T-helper 1 cell treated with Interleukin-12 subunit alpha and Interleukin-12 subunit beta and Interleukin-4 antibody, amounts not matched to agents 30 μg/mL and 1 μg/mL, for 36 hours (primary cell): ENCODE results near the gene APCDD1L.

ENCODE experiments used
- H3K27ac Mint-ChIP-seq: one replicate; pipeline ENCODE4 v1.8.0; 2021; ENCODE audit warnings: mild to moderate bottlenecking, mixed read lengths
- H3K27me3 Mint-ChIP-seq: one replicate; pipeline ENCODE4 v1.8.0; 2021; ENCODE audit warnings: low read depth, mixed read lengths
- H3K36me3 Mint-ChIP-seq: one replicate; pipeline ENCODE4 v1.8.0; 2021; ENCODE audit warnings: low read depth, mixed read lengths
- H3K4me1 Mint-ChIP-seq: one replicate; pipeline ENCODE4 v1.8.0; 2021; ENCODE audit warnings: low read depth, mixed read lengths
- H3K4me3 Mint-ChIP-seq: one replicate; pipeline ENCODE4 v1.8.0; 2021; ENCODE audit warnings: mild to moderate bottlenecking, moderate library complexity, mixed read lengths
- H3K9me3 Mint-ChIP-seq: one replicate; pipeline ENCODE4 v1.8.0; 2021; ENCODE audit warnings: mixed read lengths

The APCDD1L gene

DNA sequence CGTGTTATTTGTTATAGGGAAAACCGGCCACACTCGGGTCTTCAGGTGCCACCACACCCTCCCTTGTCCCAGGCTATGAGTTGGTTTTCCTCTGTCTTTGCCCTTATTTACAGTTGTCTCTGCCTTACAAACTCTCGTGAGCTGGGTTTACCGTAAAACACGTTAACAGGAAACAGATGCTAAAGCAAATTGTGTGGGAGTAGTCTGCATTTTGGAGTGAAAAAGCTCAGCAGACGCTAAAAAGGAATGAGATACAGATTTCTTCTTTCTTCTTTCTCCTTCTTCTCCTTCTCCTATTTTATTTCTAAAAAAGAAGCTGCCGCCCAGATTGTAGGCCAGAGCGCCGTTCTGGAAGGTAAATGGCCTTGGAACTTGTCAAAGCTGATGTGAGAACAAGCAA, 51.9 kb downstream of the APCDD1L start:
- H3K27me3 Mint-ChIP-seq = no peaks in the 10 kb centered on the region
- no peak overlapping the region for H3K4me3 Mint-ChIP-seq
- no peaks in the 10 kb centered on the region for H3K36me3 Mint-ChIP-seq
- H3K9me3 Mint-ChIP-seq = no peaks in the 10 kb centered on the region
- no peaks in the 10 kb centered on the region for H3K4me1 Mint-ChIP-seq
- H3K27ac Mint-ChIP-seq = no peak overlapping the region

DNA sequence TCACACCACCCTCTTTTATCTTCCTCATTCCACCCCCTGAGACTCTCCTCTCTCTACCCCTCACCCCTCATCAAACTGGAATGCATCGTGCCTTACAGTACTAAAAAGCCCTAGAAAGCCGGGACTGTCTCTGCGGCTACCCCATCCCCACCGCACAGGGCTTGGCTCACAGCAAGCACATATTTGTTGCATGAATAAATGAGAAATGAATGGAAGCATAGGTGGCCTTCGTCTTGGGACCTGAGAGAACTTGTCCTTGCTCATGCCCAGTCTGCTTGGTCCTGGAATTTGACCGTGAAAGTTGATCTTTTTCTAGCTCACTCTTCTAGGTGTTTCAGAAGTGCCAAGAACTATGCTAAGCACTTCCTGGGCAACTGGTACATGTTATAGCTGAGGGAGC, 53.3 kb downstream of the APCDD1L start:
- Mint-ChIP-seq H3K27me3 (no peaks in the 10 kb centered on the region), H3K36me3 (no peaks in the 10 kb centered on the region), H3K27ac (no peak overlapping the region), H3K9me3 (no peaks in the 10 kb centered on the region), H3K4me3 (no peak overlapping the region), H3K4me1 (no peaks in the 10 kb centered on the region)

DNA sequence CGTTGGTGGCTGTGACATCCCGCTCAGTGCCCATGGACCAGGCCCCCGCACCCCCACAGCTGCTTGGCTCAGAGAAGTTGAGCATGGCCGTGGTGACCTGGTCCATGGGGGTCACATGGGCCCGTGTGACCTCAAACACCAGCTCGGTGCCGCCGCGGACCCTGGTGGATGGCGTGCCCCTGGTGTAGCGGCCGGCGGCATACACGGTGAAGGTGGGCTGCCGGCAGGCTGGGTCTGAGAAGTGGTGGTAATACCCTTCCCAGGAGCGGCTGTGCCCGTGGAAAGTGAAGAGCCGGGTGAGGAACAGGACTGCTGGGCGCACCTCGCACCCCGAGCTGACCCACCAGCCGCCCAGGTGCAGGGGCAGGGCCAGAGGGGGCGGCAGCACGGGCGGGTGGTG, 54.1 kb downstream of the APCDD1L start:
- no peak overlapping the region for H3K27ac Mint-ChIP-seq
- H3K36me3 Mint-ChIP-seq = no peaks in the 10 kb centered on the region
- H3K4me1 Mint-ChIP-seq = no peaks in the 10 kb centered on the region
- H3K4me3 Mint-ChIP-seq = no peak overlapping the region
- no peaks in the 10 kb centered on the region for H3K27me3 Mint-ChIP-seq
- no peaks in the 10 kb centered on the region for H3K9me3 Mint-ChIP-seq

DNA sequence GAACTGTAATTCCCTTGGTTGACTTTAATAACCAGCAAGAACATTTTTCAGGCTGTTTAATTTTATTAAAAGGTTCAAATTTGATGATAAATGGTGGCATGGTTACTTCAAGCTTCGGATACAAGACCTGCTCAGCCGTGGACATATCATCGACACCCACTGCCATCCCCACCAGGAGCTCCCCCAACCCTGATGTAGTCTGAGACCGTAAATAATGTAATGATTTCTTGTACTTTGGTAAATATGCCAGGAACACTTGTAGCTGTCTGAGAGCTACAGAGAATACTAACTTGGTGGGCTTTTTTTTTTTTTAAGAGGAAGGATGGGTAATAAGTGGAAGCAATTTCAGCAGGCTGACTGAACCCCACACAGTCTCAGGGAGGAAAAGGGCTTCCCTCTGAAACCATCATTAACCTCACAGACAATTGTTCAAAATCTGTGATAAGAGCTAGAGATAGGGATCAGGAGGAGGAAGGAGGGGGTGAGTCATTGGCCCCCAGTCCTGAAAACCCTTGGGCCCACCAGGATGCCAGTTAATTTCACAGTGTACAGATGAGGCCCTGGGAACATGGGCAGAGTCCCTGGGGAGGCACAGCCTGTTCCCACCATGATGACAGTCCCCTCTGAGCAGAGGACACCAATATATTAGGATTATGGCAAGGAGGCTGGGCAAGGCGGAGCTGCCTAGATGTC, 56.0 kb downstream of the APCDD1L start:
- Mint-ChIP-seq H3K36me3 (peaks cover 5% of the 10 kb centered on the region), H3K27ac (no peak overlapping the region), H3K4me1 (no peaks in the 10 kb centered on the region), H3K4me3 (no peak overlapping the region), H3K9me3 (no peaks in the 10 kb centered on the region), H3K27me3 (no peaks in the 10 kb centered on the region)

DNA sequence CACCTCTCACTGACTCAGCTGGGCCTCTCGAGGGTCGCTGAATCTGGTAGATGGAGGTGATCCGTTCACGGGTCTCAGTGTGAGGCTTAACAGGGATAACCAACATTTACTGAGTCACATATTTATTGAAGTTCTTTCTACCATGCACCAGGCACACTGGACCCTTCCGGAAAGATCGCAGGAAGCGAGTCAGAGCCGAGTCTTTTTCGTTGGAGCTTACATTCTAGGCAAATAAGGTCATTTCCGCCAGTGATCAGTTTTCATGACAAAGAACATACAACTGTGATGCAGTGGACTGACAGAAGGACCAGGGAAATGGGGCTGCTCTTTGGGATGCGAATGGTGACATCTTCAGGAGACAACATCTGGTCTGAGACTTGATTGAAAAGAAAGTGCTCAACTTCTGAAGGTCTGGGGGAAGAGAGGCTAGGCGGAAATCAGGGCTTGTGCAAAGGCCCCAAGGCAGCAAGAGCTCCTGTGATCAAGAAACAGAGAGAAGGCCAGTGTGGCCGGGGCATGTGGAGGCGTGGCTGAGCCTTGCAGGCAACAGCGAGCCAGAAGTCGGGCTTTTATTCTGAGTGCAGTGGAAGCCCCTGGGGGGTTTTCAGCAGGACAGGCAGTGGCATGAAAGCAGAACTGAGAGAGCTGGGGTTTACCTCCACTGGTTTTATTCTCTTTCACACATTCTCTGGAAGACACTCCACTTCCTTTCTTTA, 56.7 kb downstream of the APCDD1L start:
- Mint-ChIP-seq H3K9me3 (no peaks in the 10 kb centered on the region), H3K4me3 (no peak overlapping the region), H3K27me3 (no peaks in the 10 kb centered on the region), H3K36me3 (peaks cover 5% of the 10 kb centered on the region), H3K4me1 (no peaks in the 10 kb centered on the region), H3K27ac (no peak overlapping the region)

DNA sequence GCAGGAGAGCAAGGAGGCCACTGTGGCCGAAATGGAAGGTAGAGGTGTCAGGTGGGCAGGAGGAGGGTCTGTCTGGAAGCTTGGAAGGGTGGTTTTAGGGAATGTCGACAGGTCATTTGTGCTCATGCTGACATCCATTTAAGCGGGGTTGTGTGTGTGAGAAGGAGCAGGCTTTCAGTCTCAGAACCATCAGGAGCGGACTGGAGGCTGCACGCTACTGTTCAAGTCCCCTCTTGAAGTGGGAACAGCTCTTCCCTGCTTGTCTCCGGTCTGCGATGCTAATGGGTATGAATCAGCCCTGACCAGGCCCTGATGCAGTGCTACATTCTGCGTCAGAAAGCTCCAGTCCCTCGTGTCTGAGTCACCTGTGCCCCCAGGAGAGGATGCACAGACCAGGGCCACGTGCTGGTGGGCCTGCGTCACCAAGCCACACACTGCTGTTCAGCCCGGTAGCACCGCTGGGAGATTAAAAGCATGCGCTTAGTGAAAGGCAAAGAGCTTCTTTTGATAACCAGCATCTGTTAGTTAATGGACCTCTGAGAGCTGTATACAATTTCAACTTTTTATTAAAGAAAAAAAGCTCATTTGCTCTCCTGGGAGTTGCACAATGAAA, 58.0 kb downstream of the APCDD1L start:
- H3K36me3 Mint-ChIP-seq = peaks cover 13% of the 10 kb centered on the region
- no peak overlapping the region for H3K4me3 Mint-ChIP-seq
- H3K27ac Mint-ChIP-seq = no peak overlapping the region
- no peaks in the 10 kb centered on the region for H3K9me3 Mint-ChIP-seq
- H3K27me3 Mint-ChIP-seq = no peaks in the 10 kb centered on the region
- peaks cover 3% of the 10 kb centered on the region for H3K4me1 Mint-ChIP-seq

DNA sequence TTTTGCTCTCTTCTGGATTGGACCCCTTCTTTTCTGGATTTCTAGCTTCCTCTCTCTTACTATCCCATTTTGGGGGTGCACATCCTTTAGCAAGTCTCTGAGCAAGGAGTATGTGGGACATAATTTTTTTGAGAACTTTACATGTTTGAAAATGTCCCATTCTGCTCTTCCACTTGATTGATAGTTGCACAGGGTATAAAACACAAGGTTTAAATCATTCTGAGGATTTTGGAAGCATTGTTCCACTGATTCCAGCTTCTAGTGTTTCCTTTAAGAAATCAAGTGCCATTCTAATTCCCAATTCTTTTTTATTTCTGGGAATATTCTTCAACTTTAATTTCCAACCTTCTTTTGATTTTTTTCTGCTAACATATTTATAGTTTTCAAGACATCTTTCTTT, 60.7 kb downstream of the APCDD1L start:
- peaks cover 17% of the 10 kb centered on the region for H3K36me3 Mint-ChIP-seq
- H3K4me3 Mint-ChIP-seq = no peak overlapping the region
- H3K9me3 Mint-ChIP-seq = no peaks in the 10 kb centered on the region
- H3K27me3 Mint-ChIP-seq = no peaks in the 10 kb centered on the region
- H3K27ac Mint-ChIP-seq = no peak overlapping the region
- peaks cover 3% of the 10 kb centered on the region for H3K4me1 Mint-ChIP-seq

DNA sequence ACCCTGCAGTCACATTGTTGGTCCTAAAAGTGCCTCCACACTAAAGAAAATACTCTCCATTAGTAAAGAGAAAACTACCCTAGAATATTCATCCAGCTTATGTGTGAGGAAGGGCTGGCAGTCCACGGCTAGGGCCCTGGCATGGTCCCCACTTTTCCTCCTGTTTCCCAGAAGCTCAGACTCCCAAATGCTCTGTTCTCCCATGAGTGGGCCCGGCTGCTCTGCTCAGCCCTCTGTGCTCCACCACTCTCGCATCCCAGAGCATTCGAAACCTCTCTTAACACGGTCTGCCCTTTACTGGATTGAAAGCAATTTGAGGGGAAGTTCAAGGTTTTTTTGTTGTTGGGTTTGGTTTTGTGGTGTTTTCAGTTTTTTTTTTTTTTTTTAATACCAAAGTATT, 61.8 kb downstream of the APCDD1L start:
- Mint-ChIP-seq H3K4me1 (peaks cover 3% of the 10 kb centered on the region), H3K27ac (no peak overlapping the region), H3K4me3 (no peak overlapping the region), H3K36me3 (peaks cover 20% of the 10 kb centered on the region), H3K27me3 (no peaks in the 10 kb centered on the region), H3K9me3 (no peaks in the 10 kb centered on the region)

DNA sequence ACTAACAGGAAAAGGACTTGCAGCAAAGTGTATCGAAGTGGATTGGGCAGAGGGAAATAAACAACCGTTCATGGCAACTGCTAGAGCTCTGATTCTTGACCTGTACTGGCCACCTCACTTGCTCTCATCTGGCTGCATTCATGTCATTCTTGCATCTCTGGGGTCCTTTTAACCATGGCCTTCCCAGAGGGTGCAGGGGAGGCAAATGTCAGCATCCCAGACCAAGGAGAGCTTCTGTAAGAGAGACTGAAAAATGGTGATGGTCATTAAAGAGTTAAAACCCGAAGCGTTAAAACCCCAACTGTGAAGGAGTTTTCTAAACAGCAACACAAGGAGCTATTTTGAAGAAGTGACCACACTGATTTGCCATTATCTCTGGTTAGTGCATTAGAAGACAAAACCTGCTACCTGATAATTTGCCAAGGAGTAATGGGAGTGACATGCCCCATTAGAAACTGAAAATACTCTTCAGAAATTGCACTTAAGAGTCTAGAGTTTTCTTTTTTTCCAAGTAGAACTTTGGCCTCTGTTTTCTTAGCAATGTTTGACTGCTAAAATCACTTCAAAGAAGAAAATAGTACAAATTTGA, 62.4 kb downstream of the APCDD1L start:
- H3K9me3 Mint-ChIP-seq = no peaks in the 10 kb centered on the region
- no peak overlapping the region for H3K4me3 Mint-ChIP-seq
- H3K4me1 Mint-ChIP-seq = peaks cover 4% of the 10 kb centered on the region
- no peaks in the 10 kb centered on the region for H3K27me3 Mint-ChIP-seq
- H3K27ac Mint-ChIP-seq = no peak overlapping the region
- H3K36me3 Mint-ChIP-seq = peaks cover 23% of the 10 kb centered on the region

DNA sequence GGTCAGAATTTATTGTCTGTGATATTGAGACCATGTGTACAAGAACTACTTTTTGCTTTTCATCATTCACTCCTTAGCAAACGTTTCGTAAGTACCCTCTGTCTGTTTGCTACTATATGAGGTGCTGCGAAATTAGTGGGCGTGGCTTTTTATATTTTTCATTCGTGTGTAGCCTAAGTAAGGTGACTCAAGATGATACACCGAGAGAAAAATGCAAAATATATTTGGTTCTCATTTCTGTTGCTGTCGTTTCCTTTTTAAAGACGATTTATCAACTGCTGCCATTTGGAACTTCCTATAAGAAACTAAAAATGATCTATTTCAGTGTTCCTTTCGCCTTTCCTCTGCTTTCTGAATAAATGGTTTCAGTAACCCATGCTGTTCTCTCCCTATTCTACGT, 64.9 kb downstream of the APCDD1L start:
- H3K27ac Mint-ChIP-seq = no peak overlapping the region
- H3K27me3 Mint-ChIP-seq = no peaks in the 10 kb centered on the region
- peaks cover 27% of the 10 kb centered on the region for H3K36me3 Mint-ChIP-seq
- peaks cover 6% of the 10 kb centered on the region for H3K4me1 Mint-ChIP-seq
- H3K9me3 Mint-ChIP-seq = no peaks in the 10 kb centered on the region
- no peak overlapping the region for H3K4me3 Mint-ChIP-seq

DNA sequence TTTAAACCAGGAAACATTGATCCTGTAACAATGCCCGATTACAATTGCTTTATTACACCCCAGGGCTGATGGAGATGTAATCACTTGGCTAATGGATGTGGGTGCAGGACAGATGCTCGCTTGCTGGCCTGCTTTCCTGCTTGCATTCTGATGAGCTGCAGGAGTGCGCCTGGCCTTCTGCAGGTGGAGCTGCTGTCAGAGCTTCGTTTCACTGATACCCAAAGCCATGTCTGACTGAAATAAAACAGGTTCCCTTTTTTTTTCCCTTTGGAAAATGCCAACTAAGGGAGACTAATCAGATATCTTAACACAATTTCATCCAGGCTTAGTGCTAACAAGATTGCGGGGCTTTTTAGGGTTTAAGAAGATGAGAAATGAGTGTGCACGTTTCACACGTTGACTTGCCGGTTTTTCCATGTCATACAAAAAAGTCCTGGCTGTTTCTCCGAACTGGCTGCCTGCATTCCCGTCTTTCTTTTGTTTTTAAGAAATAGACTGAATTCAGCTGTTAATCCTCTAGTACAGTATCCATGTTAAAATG, 65.4 kb downstream of the APCDD1L start:
- Mint-ChIP-seq H3K4me1 (peaks cover 10% of the 10 kb centered on the region), H3K4me3 (no peak overlapping the region), H3K27me3 (no peaks in the 10 kb centered on the region), H3K36me3 (peaks cover 29% of the 10 kb centered on the region), H3K27ac (no peak overlapping the region), H3K9me3 (no peaks in the 10 kb centered on the region)

DNA sequence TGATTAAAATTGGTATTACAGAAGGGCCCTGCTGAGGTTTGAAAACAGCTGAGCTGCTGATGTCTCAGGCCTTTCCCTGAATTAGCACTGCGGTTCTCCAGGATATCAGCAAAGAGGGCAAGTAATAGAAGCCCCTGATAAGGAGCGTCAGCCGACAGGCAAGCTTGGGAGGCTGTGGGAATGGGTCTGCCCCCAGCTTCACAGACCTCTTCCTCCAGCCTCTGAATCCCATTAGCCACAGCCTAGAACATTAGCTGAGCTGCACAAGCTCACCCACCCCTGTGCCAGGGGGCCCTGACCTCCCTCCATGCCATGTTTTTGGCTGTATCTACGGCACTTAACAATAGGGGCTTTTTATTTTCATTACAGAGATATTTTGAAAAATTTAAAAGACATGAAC, 66.2 kb downstream of the APCDD1L start:
- H3K4me3 Mint-ChIP-seq = no peak overlapping the region
- H3K9me3 Mint-ChIP-seq = no peaks in the 10 kb centered on the region
- no peaks in the 10 kb centered on the region for H3K27me3 Mint-ChIP-seq
- H3K36me3 Mint-ChIP-seq = peaks cover 29% of the 10 kb centered on the region
- peaks cover 14% of the 10 kb centered on the region for H3K4me1 Mint-ChIP-seq
- H3K27ac Mint-ChIP-seq = no peak overlapping the region

DNA sequence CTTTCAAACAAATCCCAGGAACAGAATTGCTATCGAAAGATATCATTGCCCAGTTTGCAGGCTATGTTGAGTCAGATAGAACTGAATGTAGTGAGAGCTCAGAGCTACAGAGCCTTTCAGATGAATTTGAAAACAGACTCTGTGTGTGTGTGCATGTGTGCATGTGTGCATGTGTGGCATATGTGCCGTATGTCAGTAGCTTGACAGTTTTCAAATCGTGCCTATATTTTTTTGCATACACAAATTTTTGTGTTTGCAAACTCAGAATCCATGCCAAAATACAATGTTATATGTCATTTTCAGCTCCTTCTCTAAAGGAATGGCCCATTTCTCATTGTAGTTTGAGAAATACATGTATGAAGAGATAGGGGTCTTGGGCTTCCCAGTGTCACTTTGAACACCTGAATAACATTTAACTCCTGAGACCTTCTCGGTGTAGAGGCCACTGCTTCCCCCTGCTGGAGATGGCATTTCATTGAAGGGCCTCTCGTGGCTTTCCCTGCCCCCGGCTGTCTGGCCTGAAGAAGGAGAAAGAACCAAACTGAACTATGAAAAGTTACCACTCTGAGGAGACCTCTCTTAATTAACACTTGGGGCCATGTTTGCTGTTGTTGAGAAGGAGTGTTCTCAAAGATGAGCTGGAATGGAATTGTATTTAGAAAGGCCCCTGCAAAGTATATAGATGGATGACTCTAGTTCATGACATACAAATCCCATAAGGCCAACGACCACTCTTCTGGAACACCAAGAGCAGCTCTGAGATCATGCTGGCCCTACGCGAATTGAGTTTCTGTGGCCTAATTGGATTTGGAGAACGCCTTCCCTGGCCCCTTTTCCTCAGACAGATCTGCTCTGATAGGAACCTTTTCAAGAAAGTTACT, 67.4 kb downstream of the APCDD1L start:
- H3K27ac Mint-ChIP-seq = no peak overlapping the region
- no peak overlapping the region for H3K4me3 Mint-ChIP-seq
- no peaks in the 10 kb centered on the region for H3K27me3 Mint-ChIP-seq
- peaks cover 17% of the 10 kb centered on the region for H3K4me1 Mint-ChIP-seq
- no peaks in the 10 kb centered on the region for H3K9me3 Mint-ChIP-seq
- peaks cover 33% of the 10 kb centered on the region for H3K36me3 Mint-ChIP-seq

DNA sequence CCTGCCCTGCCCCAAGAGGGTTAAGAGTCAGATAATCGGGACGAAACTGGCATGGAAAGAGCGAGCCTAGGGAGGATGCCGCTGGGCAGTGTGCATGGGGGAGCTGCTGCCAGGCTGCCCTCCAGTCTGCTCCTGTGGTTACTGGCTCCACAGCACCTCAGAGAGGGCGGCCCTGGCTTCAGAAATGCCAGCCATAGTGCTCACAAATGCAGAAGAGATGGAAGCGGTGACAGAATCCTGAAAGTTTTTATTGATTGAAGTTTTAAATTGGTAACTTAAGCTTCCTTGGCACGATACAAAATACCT, 68.3 kb downstream of the APCDD1L start:
- Mint-ChIP-seq H3K4me1 (peaks cover 17% of the 10 kb centered on the region), H3K36me3 (peaks cover 32% of the 10 kb centered on the region), H3K4me3 (no peak overlapping the region), H3K27ac (no peak overlapping the region), H3K9me3 (no peaks in the 10 kb centered on the region), H3K27me3 (no peaks in the 10 kb centered on the region)
